Neutrophil (primary cell): ENCODE data around the gene MSL2.

Source experiments
- H3K27ac ChIP-seq: fragments of 200-600 bp; sonication (generic); 2 replicates; pipeline ENCODE4 v1.5.1; 2016; ENCODE audit warnings: mild to moderate bottlenecking, moderate library complexity
- H3K27me3 ChIP-seq: fragments of 200-600 bp; sonication (generic); 2 replicates; pipeline ENCODE4 v1.6.0; 2016; ENCODE audit warnings: mild to moderate bottlenecking
- H3K36me3 ChIP-seq: fragments of 200-600 bp; sonication (generic); 2 replicates; pipeline ENCODE4 v1.5.1; 2017
- H3K4me1 ChIP-seq, 2 experiments: fragments of 200-600 bp in 1 of 2; sonication (generic) in 1 of 2; 1 replicate in 1 of 2; 2 replicates in 1 of 2; pipeline versions ENCODE4 v1.5.1 to v1.6.1; 2013 to 2016; ENCODE audit warnings: low read depth in 1 of 2, low read length in 1 of 2, mild to moderate bottlenecking in 1 of 2, moderate library complexity in 1 of 2; ENCODE audit not compliant: control insufficient read depth in 1 of 2, insufficient read depth in 1 of 2
- H3K4me3 ChIP-seq, 2 experiments: fragments of 200-600 bp in 1 of 2; sonication (generic) in 1 of 2; 1 replicate in 1 of 2; 2 replicates in 1 of 2; pipeline ENCODE4 v1.5.1; 2013 to 2016; ENCODE audit warnings: low read depth in 1 of 2, low read length in 1 of 2, mild to moderate bottlenecking in 1 of 2, moderate library complexity in 1 of 2
- H3K9me3 ChIP-seq: fragments of 200-600 bp; sonication (generic); 2 replicates; pipeline ENCODE4 v1.5.1; 2016
- CTCF ChIP-seq: fragments of 200-600 bp; sonication (generic); IDR thresholded peaks from 2 replicates; pipeline ENCODE4 v1.5.1; 2016; ENCODE audit warnings: antibody characterized with exemption

MSL2 gene

GRCh38 chr3:136161516-136161915 is 34.6 kb downstream of the MSL2 start:
- Histone ChIP-seq H3K27me3 (no peaks in the 10 kb centered on the region), H3K4me1 (peaks cover 11 to 24% of the 10 kb centered on the region in 2 experiments), H3K9me3 (no peaks in the 10 kb centered on the region), H3K27ac (no peak overlapping the region), H3K36me3 (no peaks in the 10 kb centered on the region), H3K4me3 (no peak overlapping the region)
- no peak for TF ChIP-seq CTCF

GRCh38 chr3:136152963-136153362 is 43.2 kb downstream of the MSL2 start:
- no peak for TF ChIP-seq CTCF
- no peak overlapping the region for H3K4me3 ChIP-seq
- H3K9me3 ChIP-seq: no peaks in the 10 kb centered on the region
- no peaks in the 10 kb centered on the region for H3K27me3 ChIP-seq
- H3K4me1 ChIP-seq: peaks cover 12 to 23% of the 10 kb centered on the region in 2 experiments
- H3K36me3 ChIP-seq: peaks cover 28% of the 10 kb centered on the region
- peak overlapping the region; percentile 56 for H3K27ac ChIP-seq

GRCh38 chr3:136152176-136152843 is 43.8 kb downstream of the MSL2 start:
- H3K36me3 ChIP-seq: peaks cover 28% of the 10 kb centered on the region
- no peaks in the 10 kb centered on the region for H3K9me3 ChIP-seq
- no peak for TF ChIP-seq CTCF
- no peak overlapping the region for H3K4me3 ChIP-seq
- peaks cover 12 to 23% of the 10 kb centered on the region in 2 experiments for H3K4me1 ChIP-seq
- H3K27ac ChIP-seq: peak overlapping the region; percentile 56
- no peaks in the 10 kb centered on the region for H3K27me3 ChIP-seq

- Histone ChIP-seq H3K36me3 (peaks cover 32% of the 10 kb centered on the region), H3K9me3 (no peaks in the 10 kb centered on the region), H3K4me1 (peaks cover 12 to 19% of the 10 kb centered on the region in 2 experiments), H3K27me3 (no peaks in the 10 kb centered on the region), H3K27ac (peak overlapping the region; percentile 56), H3K4me3 (no peak overlapping the region)
- TF ChIP-seq CTCF: no peak
Observed at GRCh38 chr3:136151219-136151618, 44.9 kb downstream of the MSL2 start.

GRCh38 chr3:136149667-136150066 is 46.5 kb downstream of the MSL2 start:
- peaks cover 12 to 19% of the 10 kb centered on the region in 2 experiments for H3K4me1 ChIP-seq
- no peak overlapping the region for H3K27ac ChIP-seq
- H3K9me3 ChIP-seq: no peaks in the 10 kb centered on the region
- TF ChIP-seq CTCF: no peak
- H3K36me3 ChIP-seq: peaks cover 32% of the 10 kb centered on the region
- H3K27me3 ChIP-seq: no peaks in the 10 kb centered on the region
- H3K4me3 ChIP-seq: no peak overlapping the region
